ENCODE measurements around the gene ITPR3. TPM values are rescaled to one million over a fixed set of nuclear protein-coding genes. Genes with fewer than 3 reads are reported as not detected.

The ITPR3 gene
- total RNA-seq, 1 donor: 91.2 TPM

GRCh38 chr6:33613146-33613794 is 7.9 kb upstream of the ITPR3 start:
- H3K4me3 ChIP-seq (ENCODE audit: low read depth, low read length): no peak overlapping the region
- TF ChIP-seq, protein P1, sequence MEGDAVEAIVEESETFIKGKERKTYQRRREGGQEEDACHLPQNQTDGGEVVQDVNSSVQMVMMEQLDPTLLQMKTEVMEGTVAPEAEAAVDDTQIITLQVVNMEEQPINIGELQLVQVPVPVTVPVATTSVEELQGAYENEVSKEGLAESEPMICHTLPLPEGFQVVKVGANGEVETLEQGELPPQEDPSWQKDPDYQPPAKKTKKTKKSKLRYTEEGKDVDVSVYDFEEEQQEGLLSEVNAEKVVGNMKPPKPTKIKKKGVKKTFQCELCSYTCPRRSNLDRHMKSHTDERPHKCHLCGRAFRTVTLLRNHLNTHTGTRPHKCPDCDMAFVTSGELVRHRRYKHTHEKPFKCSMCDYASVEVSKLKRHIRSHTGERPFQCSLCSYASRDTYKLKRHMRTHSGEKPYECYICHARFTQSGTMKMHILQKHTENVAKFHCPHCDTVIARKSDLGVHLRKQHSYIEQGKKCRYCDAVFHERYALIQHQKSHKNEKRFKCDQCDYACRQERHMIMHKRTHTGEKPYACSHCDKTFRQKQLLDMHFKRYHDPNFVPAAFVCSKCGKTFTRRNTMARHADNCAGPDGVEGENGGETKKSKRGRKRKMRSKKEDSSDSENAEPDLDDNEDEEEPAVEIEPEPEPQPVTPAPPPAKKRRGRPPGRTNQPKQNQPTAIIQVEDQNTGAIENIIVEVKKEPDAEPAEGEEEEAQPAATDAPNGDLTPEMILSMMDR (IDR thresholded peaks at IDR 0.05; ENCODE audit: insufficient read depth, low read length): no peak
- DNase-seq (ENCODE audit: low read depth): peak; percentile 69

DNA sequence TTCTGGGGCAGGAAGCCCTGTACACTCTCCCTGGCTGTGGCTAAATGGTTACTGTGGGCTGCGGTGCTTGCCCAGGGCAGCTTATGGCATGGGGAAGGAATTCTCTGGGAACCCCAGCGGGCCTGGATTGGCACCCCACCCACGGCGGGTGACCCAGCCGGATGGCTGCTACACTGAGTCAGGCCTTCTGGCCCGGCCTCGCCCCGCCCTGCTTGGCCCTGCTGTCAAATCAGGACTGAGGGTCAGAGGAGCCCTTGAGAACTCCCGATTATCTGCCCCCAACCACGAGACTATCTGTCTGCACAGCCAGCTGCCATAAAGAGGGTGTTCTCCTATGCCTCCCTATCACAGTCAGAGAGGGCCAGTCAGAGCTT is 7.3 kb upstream of the ITPR3 start:
- peak; percentile 82 for DNase-seq (ENCODE audit: low read depth)
- TF ChIP-seq, protein P1 (IDR thresholded peaks at IDR 0.05; ENCODE audit: insufficient read depth, low read length): no peak
- H3K4me3 ChIP-seq (ENCODE audit: low read depth, low read length): no peak overlapping the region

- no peak for DNase-seq (ENCODE audit: low read depth)
- TF ChIP-seq, protein P1 (IDR thresholded peaks at IDR 0.05; ENCODE audit: insufficient read depth, low read length): no peak
- no peak overlapping the region for H3K4me3 ChIP-seq (ENCODE audit: low read depth, low read length)
Observed at GRCh38 chr6:33616113-33616512, 5.0 kb upstream of the ITPR3 start.

DNA sequence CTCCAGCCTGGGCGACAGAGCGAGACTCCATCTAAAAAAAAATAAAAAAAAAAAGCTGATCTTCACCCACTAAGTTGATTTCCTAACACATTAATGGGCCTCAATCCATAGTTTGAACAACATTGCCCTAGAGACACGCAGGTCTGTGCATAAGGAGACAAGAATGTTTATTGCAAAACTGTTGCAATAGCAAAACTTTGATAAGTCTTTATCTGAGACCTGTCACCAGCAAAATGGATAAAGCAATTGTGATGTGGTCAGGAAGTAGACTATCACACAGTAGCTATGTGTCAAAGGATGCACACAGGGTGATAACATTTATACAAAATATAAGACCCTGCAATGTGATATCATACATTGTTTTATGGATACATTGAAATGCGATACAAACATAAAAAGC is 4.2 kb upstream of the ITPR3 start:
- no peak overlapping the region for H3K4me3 ChIP-seq (ENCODE audit: low read depth, low read length)
- DNase-seq (ENCODE audit: low read depth): peak; percentile 85
- TF ChIP-seq, protein P1 (IDR thresholded peaks at IDR 0.05; ENCODE audit: insufficient read depth, low read length): no peak

GRCh38 chr6:33619166-33619840 is 1.8 kb upstream of the ITPR3 start:
- no peak overlapping the region for H3K4me3 ChIP-seq (ENCODE audit: low read depth, low read length)
- TF ChIP-seq, protein P1 (IDR thresholded peaks at IDR 0.05; ENCODE audit: insufficient read depth, low read length): no peak
- no peak for DNase-seq (ENCODE audit: low read depth)

DNA sequence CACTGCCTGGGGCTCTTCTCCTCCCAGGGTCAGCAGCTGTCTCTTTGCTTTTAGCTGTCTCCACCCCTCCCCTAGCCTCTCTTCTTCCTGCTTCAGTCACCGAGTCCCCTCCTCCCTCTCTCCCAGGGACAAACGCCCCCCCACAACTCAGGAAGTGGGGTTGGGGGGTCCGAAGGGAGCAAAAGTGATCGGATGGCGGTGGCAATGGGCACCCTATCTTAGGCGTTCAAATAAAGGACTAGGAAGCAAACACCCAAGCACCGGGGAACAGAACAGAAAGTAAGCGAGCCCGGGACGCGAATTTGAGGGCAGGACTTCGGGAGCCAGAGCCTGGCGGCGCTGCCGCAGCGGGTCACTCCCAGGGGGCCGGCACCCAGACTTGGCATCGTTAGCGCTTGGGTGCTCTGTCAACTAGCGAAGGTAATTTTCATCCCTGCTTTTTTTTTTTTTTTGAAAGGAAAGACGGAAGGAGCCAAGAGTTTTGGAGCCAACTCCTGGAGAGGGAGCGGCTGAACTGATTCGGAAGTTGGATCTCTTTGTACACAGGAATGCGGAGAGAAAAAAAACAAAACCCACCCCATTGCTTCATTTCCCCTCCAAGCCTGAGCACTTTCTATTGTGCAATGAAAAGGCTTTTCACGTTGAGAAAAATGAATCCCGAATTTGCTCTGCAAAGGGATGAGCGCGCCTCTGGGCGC is 815 bp upstream of the ITPR3 start:
- TF ChIP-seq, protein P1 (IDR thresholded peaks at IDR 0.05; ENCODE audit: insufficient read depth, low read length): no peak
- H3K4me3 ChIP-seq (ENCODE audit: low read depth, low read length): peak overlapping the region; percentile 83
- DNase-seq (ENCODE audit: low read depth): peak; percentile 92
